Activated naive CD4-positive, alpha-beta T cell treated with Interleukin-2 at 50 U/mL for 16 hours (primary cell): ENCODE measurements around the gene ALKBH5.

Experiments
- DNase-seq: peaks from one replicate; pipeline ENCODE4 v3.0.0-alpha.2; 2020

The ALKBH5 gene

GRCh38 chr17:18225121-18225641, 41.6 kb downstream of the ALKBH5 start, which contains the start of gene LLGL1:
LLGL1 (plus strand) TSS chr17:18225635; CDS start chr17:18225683, 48 bp downstream.
- DNase-seq = peak; percentile 95

GRCh38 chr17:18225642-18226283, 42.1 kb downstream of the ALKBH5 start:
- no peak for DNase-seq

- DNase-seq = no peak
These were observed 42.8 kb downstream of the ALKBH5 start for GRCh38 chr17:18226284-18226945.

GRCh38 chr17:18227635-18228034, 44.0 kb downstream of the ALKBH5 start:
- DNase-seq = no peak

- DNase-seq = no peak
These were observed 44.6 kb downstream of the ALKBH5 start for GRCh38 chr17:18228176-18228682.

GRCh38 chr17:18229254-18229653, 45.6 kb downstream of the ALKBH5 start:
- no peak for DNase-seq

GRCh38 chr17:18229771-18230170, 46.1 kb downstream of the ALKBH5 start:
- no peak for DNase-seq

GRCh38 chr17:18230288-18231141, 46.9 kb downstream of the ALKBH5 start:
- no peak for DNase-seq

- DNase-seq = no peak
These were observed 47.5 kb downstream of the ALKBH5 start for GRCh38 chr17:18231164-18231563.

GRCh38 chr17:18233803-18234518, 50.3 kb downstream of the ALKBH5 start:
- no peak for DNase-seq

- no peak for DNase-seq
These were observed 51.3 kb downstream of the ALKBH5 start for GRCh38 chr17:18234853-18235380.

- peak; percentile 45 for DNase-seq
These were observed 52.2 kb downstream of the ALKBH5 start for GRCh38 chr17:18235743-18236256.

GRCh38 chr17:18236494-18236893, 52.9 kb downstream of the ALKBH5 start:
- DNase-seq = no peak

GRCh38 chr17:18237461-18237860, 53.8 kb downstream of the ALKBH5 start:
- no peak for DNase-seq

- DNase-seq = no peak
These were observed 54.7 kb downstream of the ALKBH5 start for GRCh38 chr17:18238299-18238698.

GRCh38 chr17:18240449-18240848, 56.8 kb downstream of the ALKBH5 start:
- no peak for DNase-seq

- no peak for DNase-seq
These were observed 57.7 kb downstream of the ALKBH5 start for GRCh38 chr17:18241229-18241871.

GRCh38 chr17:18245038-18245776, 61.6 kb downstream of the ALKBH5 start:
- no peak for DNase-seq

- DNase-seq = no peak
These were observed 62.6 kb downstream of the ALKBH5 start for GRCh38 chr17:18246109-18246725.
